Psoas muscle (tissue), 8 donors: ENCODE measurements around the gene HMGN4. TPM values are rescaled to one million over a fixed set of nuclear protein-coding genes. Genes with fewer than 3 reads are reported as not detected.
A peak's percentile ranks its signal among the peaks of the same experiment; 100 is the strongest.

Experiments
- ATAC-seq, 4 donors: fragments of 200-7000 bp; cut with Tn5 transposase; one replicate each; pipeline ENCODE4 v1.9.1; 2020; ENCODE audit warnings: moderate library complexity in 3 of 4, mild to moderate bottlenecking in 2 of 4
- DNase-seq, 2 donors: peaks; one replicate each; pipeline ENCODE4 v3.0.0-alpha.2; 2020
- H3K27ac ChIP-seq: fragments of 200-600 bp; one replicate; pipeline ENCODE4 v1.8.0; 2022
- H3K27me3 ChIP-seq, 3 donors: fragments of 200-600 bp in 1 of 3; one replicate each; pipeline versions ENCODE4 v1.6.1 to v1.8.0; 2013 to 2022; ENCODE audit warnings: low read length in 2 of 3, mild to moderate bottlenecking in 2 of 3, moderate library complexity in 1 of 3; ENCODE audit not compliant: insufficient read depth in 3 of 3
- H3K36me3 ChIP-seq, 2 donors: fragments of 200-600 bp in 1 of 2; one replicate each; pipeline versions ENCODE4 v1.6.1 to v1.8.0; 2013 to 2022; ENCODE audit warnings: low read depth in 1 of 2, mild to moderate bottlenecking in 1 of 2, moderate library complexity in 1 of 2; ENCODE audit not compliant: insufficient read depth in 1 of 2
- H3K4me1 ChIP-seq: fragments of 200-600 bp; one replicate; pipeline ENCODE4 v1.8.0; 2022
- H3K4me3 ChIP-seq: fragments of 200-600 bp; one replicate; pipeline ENCODE4 v1.8.0; 2022; ENCODE audit warnings: mild to moderate bottlenecking
- H3K9me3 ChIP-seq: fragments of 200-600 bp; one replicate; pipeline ENCODE4 v1.8.0; 2022
- WGBS, 3 donors: extraction: QIAGEN DNeasy Blood & Tissue Kit; methylation state at CpG; one replicate each; pipeline versions ENCODE4 v1.1.6 to v1.1.7; 2013; 5-methylcytosine and 5-hydroxymethylcytosine counted together
- intact Hi-C, 2 donors: fragments of 100-400 bp; cut with DNase I; formaldehyde crosslinking; loops; one replicate each; pipeline versions ENCODE4 v1.11.0 to v1.14.2; 2022
- polyA plus RNA-seq, 3 donors: library from polyadenylated mRNA; stranded (reverse); fragments of 200-250 nt; gene quantifications; one replicate each; pipeline ENCODE4 v1.2.3, GENCODE V29; 2013
- total RNA-seq, 4 donors: library from RNA; stranded (reverse); fragmentation: NEBNext Ultra II Directional in 2 of 4; extraction: Animal tissue kit (Norgen Biotek cat#: 25700) in 2 of 4; gene quantifications; one replicate each; pipeline versions ENCODE4 v1.2.1 to v1.2.4, GENCODE V29; 2021 to 2023
- TF ChIP-seq, protein P1 (sequence below): fragments of 200-600 bp; IDR thresholded peaks from one replicate; pipeline ENCODE4 v1.8.0; 2022; ENCODE audit warnings: antibody characterized with exemption
- donor health status: healthy with polysubstance abuse.
- donor health status: DM: no; HTN: no; CAD: no; lungs with moderate emphysema.
- donor health status: Bipolar disorder and iron deficiency.
- donor health status: healthy.
- donor health status: DM: yes; HTN: yes; CAD: no.
- donor health status: DM: no; HTN: no; CAD: no.
- donor health status: DM: no; HTN: no; CAD: no.
- donor health status: DM: yes; HTN: yes; CAD: no.

HMGN4 gene
- total and polyA plus RNA-seq, 7 donors = 15.5 to 63.9 (median 29.7) TPM

GRCh38 chr6:26533532-26533931 lies 4.6 kb upstream of the HMGN4 start:
- Histone ChIP-seq H3K36me3 (no peaks in the 10 kb centered on the region), H3K9me3 (no peaks in the 10 kb centered on the region), H3K4me1 (peaks cover 19% of the 10 kb centered on the region), H3K27ac (peak overlapping the region; percentile 70), H3K4me3 (peak overlapping the region; percentile 74), H3K27me3 (no peaks in the 10 kb centered on the region)
- ATAC-seq = no peak
- intact Hi-C loops = loop anchor here in 1 of 2 donors (10.0 kb wide), 2 partner anchors 219 to 509 kb away; a partner anchor contains a TSS
- no peak for DNase-seq
- TF ChIP-seq, protein P1, sequence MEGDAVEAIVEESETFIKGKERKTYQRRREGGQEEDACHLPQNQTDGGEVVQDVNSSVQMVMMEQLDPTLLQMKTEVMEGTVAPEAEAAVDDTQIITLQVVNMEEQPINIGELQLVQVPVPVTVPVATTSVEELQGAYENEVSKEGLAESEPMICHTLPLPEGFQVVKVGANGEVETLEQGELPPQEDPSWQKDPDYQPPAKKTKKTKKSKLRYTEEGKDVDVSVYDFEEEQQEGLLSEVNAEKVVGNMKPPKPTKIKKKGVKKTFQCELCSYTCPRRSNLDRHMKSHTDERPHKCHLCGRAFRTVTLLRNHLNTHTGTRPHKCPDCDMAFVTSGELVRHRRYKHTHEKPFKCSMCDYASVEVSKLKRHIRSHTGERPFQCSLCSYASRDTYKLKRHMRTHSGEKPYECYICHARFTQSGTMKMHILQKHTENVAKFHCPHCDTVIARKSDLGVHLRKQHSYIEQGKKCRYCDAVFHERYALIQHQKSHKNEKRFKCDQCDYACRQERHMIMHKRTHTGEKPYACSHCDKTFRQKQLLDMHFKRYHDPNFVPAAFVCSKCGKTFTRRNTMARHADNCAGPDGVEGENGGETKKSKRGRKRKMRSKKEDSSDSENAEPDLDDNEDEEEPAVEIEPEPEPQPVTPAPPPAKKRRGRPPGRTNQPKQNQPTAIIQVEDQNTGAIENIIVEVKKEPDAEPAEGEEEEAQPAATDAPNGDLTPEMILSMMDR = no peak
- 0 to 6% (median 5%) methylated on average over 1 of the region's 1 CpG for WGBS, 3 donors

GRCh38 chr6:26534681-26535465 lies 3.3 kb upstream of the HMGN4 start:
- H3K27me3 ChIP-seq = no peaks in the 10 kb centered on the region
- no peaks in the 10 kb centered on the region for H3K9me3 ChIP-seq
- DNase-seq (no peak), ATAC-seq (no peak)
- intact Hi-C loops = loop anchor here in 1 of 2 donors (10.0 kb wide), 2 partner anchors 220 to 510 kb away; a partner anchor contains a TSS
- peak overlapping the region; percentile 2 for H3K4me3 ChIP-seq
- H3K4me1 ChIP-seq = peaks cover 24% of the 10 kb centered on the region
- 30 to 42% (median 34%) methylated on average over 6 of the region's 6 CpGs for WGBS, 3 donors
- H3K27ac ChIP-seq = no peak overlapping the region
- TF ChIP-seq, protein P1 = no peak
- no peaks in the 10 kb centered on the region for H3K36me3 ChIP-seq

- 7 to 9% (median 8%) methylated on average over 12 of the region's 12 CpGs for WGBS, 3 donors
- Histone ChIP-seq H3K4me3 (peak overlapping the region; percentile 81), H3K27ac (peak overlapping the region; percentile 86), H3K36me3 (peaks cover 0 to 9% of the 10 kb centered on the region in 2 donors), H3K9me3 (no peaks in the 10 kb centered on the region), H3K4me1 (peaks cover 24% of the 10 kb centered on the region), H3K27me3 (no peaks in the 10 kb centered on the region)
- TF ChIP-seq, protein P1 = no peak
- DNase-seq (no peak), ATAC-seq (no peak)
- intact Hi-C loops = loop anchor here in 1 of 2 donors (10.0 kb wide), 2 partner anchors 222 to 512 kb away; a partner anchor contains a TSS
Measured at GRCh38 chr6:26536571-26537159, 1.5 kb upstream of the HMGN4 start.

DNA sequence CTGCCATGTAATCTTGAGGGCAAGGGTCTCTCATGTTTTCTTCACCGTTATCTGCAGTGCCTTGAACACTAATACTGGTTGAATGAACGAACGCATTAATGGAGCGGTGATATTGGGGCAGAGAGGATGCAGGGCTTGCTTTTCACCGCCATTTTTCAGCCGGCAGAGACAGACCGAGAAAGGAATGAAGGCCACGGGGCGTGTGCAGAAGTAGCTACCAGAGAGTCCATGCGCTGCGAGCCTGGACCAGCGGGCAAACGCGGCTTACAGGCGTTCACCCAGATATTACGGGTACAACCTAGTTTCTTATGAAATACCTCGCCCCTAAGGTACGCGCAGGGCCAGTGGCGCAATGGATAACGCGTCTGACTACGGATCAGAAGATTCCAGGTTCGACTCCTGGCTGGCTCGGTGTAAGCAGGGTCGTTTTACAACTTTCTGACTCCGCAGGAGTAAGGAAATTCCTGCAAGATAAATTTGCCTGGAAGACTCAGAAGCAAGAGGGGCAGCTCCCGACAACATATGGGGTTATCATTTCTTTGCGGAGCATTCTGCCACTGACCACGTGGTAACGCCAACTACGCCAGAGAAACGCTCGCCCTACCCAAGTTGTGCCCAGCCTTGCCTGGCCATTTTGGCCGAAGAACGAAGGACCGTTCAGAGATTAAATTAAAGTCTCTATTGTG lies 863 bp upstream of the HMGN4 start:
- intact Hi-C loops = loop anchor here in 1 of 2 donors (10.0 kb wide), 2 partner anchors 223 to 513 kb away; a partner anchor contains a TSS
- H3K9me3 ChIP-seq = no peaks in the 10 kb centered on the region
- peaks cover 0 to 13% of the 10 kb centered on the region in 2 donors for H3K36me3 ChIP-seq
- no peaks in the 10 kb centered on the region for H3K27me3 ChIP-seq
- peak; percentile 88 to 94 for DNase-seq
- peaks cover 24% of the 10 kb centered on the region for H3K4me1 ChIP-seq
- H3K4me3 ChIP-seq = peak overlapping the region; percentile 81
- peak; percentile 78 to 84 (median 84) for ATAC-seq
- 0% methylated on average over 37 of the region's 37 CpGs for WGBS, 3 donors
- TF ChIP-seq, protein P1 = no peak
- peak overlapping the region; percentile 86 for H3K27ac ChIP-seq
